CD1c-positive myeloid dendritic cell (primary cell): ENCODE results near the gene SLAMF9.

ENCODE experiments used
- DNase-seq: peaks from one replicate; pipeline ENCODE4 v3.0.0-alpha.2; 2016; ENCODE audit errors: extremely low spot score

SLAMF9 gene

GRCh38 chr1:159974350-159974965, 20.4 kb upstream of the SLAMF9 start:
- DNase-seq = no peak

GRCh38 chr1:159973350-159973940, 19.4 kb upstream of the SLAMF9 start:
- DNase-seq = no peak

GRCh38 chr1:159972443-159973205, 18.6 kb upstream of the SLAMF9 start:
- no peak for DNase-seq

- DNase-seq = no peak
These were observed 16.9 kb upstream of the SLAMF9 start for GRCh38 chr1:159970932-159971342.

GRCh38 chr1:159968901-159969300, 14.9 kb upstream of the SLAMF9 start:
- peak; percentile 34 for DNase-seq

GRCh38 chr1:159965263-159965662, 11.2 kb upstream of the SLAMF9 start:
- DNase-seq = no peak

GRCh38 chr1:159964144-159964543, 10.1 kb upstream of the SLAMF9 start:
- no peak for DNase-seq

- DNase-seq = no peak
These were observed 8.1 kb upstream of the SLAMF9 start for GRCh38 chr1:159962176-159962575.

- no peak for DNase-seq
These were observed 7.6 kb upstream of the SLAMF9 start for GRCh38 chr1:159961636-159962035.

- no peak for DNase-seq
These were observed 6.8 kb upstream of the SLAMF9 start for GRCh38 chr1:159960721-159961381.

GRCh38 chr1:159959451-159959850, 5.4 kb upstream of the SLAMF9 start:
- no peak for DNase-seq

- no peak for DNase-seq
These were observed 4.8 kb upstream of the SLAMF9 start for GRCh38 chr1:159958719-159959380.

- DNase-seq = no peak
These were observed 3.8 kb upstream of the SLAMF9 start for GRCh38 chr1:159957824-159958268.

GRCh38 chr1:159955456-159955855, 1.4 kb upstream of the SLAMF9 start:
- DNase-seq = peak; percentile 29

- no peak for DNase-seq
These were observed 1.1 kb downstream of the SLAMF9 start for GRCh38 chr1:159952932-159953331.

- DNase-seq = peak; percentile 66
These were observed 2.5 kb downstream of the SLAMF9 start for GRCh38 chr1:159951551-159951950.

GRCh38 chr1:159951016-159951415, 3.0 kb downstream of the SLAMF9 start:
- DNase-seq = no peak

GRCh38 chr1:159949981-159950381, 4.1 kb downstream of the SLAMF9 start:
- peak; percentile 74 for DNase-seq

GRCh38 chr1:159949123-159949522, 4.9 kb downstream of the SLAMF9 start:
- no peak for DNase-seq

- no peak for DNase-seq
These were observed 6.1 kb downstream of the SLAMF9 start for GRCh38 chr1:159947942-159948341.

- no peak for DNase-seq
These were observed 7.5 kb downstream of the SLAMF9 start for GRCh38 chr1:159946242-159947187.
